OCI-M1 (cell line): Measurements from ENCODE around the gene SURF4.
A peak's percentile ranks its signal among the peaks of the same experiment; 100 is the strongest.

Experiments used
- DNase-seq: peaks from one replicate; lab custom pipeline; 2025; lab: John Stamatoyannopoulos, UW

The SURF4 gene

GRCh38 chr9:133375724-133376654 is at the start of gene SURF4, which contains the start of gene STKLD1:
TSS of gene SURF4 (minus strand) at chr9:133376060. CDS start at chr9:133375969, 91 bp downstream.
TSS of gene STKLD1 (plus strand) at chr9:133376366. CDS start at chr9:133376474, 108 bp downstream.
- peak; percentile 97 for DNase-seq

GRCh38 chr9:133425049-133425632 is 49.3 kb upstream of the SURF4 start:
- no peak for DNase-seq

- DNase-seq, result no peak
Measured at GRCh38 chr9:133424187-133424586, 48.3 kb upstream of the SURF4 start.

GRCh38 chr9:133423216-133423615 is 47.4 kb upstream of the SURF4 start:
- DNase-seq, result no peak

GRCh38 chr9:133421615-133422542 is 46.0 kb upstream of the SURF4 start, which contains the start of gene ADAMTS13:
TSS of gene ADAMTS13 (plus strand) at chr9:133422367. CDS start at chr9:133422444, 77 bp downstream.
- DNase-seq, result no peak

GRCh38 chr9:133420392-133420827 is 44.5 kb upstream of the SURF4 start:
- no peak for DNase-seq

- no peak for DNase-seq
Measured at GRCh38 chr9:133419005-133419404, 43.1 kb upstream of the SURF4 start.

- peak; percentile 91 for DNase-seq
Measured at GRCh38 chr9:133417541-133418461, 41.9 kb upstream of the SURF4 start, which contains the start of gene REXO4. TSS of gene REXO4 (minus strand) at chr9:133418010. CDS start at chr9:133417844, 166 bp downstream.

- DNase-seq, result no peak
Measured at GRCh38 chr9:133415170-133415569, 39.3 kb upstream of the SURF4 start.

- no peak for DNase-seq
Measured at GRCh38 chr9:133408042-133408441, 32.2 kb upstream of the SURF4 start.

GRCh38 chr9:133406480-133407307 is 30.8 kb upstream of the SURF4 start:
- DNase-seq, result peak; percentile 71

GRCh38 chr9:133405508-133406438 is 29.9 kb upstream of the SURF4 start:
- no peak for DNase-seq

- DNase-seq, result no peak
Measured at GRCh38 chr9:133404454-133405002, 28.7 kb upstream of the SURF4 start.

GRCh38 chr9:133403766-133404453 is 28.1 kb upstream of the SURF4 start:
- DNase-seq, result peak; percentile 25

GRCh38 chr9:133402689-133403088 is 26.8 kb upstream of the SURF4 start:
- DNase-seq, result no peak

- no peak for DNase-seq
Measured at GRCh38 chr9:133401588-133401987, 25.7 kb upstream of the SURF4 start.

GRCh38 chr9:133400292-133400691 is 24.4 kb upstream of the SURF4 start:
- DNase-seq, result no peak

GRCh38 chr9:133397895-133398294 is 22.0 kb upstream of the SURF4 start:
- DNase-seq, result no peak
